ENCODE results near the gene GMDS. TPM values are rescaled to one million over a fixed set of nuclear protein-coding genes. Genes with fewer than 3 reads are reported as not detected.

Gene GMDS
- total and polyA plus RNA-seq, 2 of the 13 experiments (the other 11 are each of a cell fraction or from before 2014, with no cell fraction given) = 64.4 to 112 TPM

DNA sequence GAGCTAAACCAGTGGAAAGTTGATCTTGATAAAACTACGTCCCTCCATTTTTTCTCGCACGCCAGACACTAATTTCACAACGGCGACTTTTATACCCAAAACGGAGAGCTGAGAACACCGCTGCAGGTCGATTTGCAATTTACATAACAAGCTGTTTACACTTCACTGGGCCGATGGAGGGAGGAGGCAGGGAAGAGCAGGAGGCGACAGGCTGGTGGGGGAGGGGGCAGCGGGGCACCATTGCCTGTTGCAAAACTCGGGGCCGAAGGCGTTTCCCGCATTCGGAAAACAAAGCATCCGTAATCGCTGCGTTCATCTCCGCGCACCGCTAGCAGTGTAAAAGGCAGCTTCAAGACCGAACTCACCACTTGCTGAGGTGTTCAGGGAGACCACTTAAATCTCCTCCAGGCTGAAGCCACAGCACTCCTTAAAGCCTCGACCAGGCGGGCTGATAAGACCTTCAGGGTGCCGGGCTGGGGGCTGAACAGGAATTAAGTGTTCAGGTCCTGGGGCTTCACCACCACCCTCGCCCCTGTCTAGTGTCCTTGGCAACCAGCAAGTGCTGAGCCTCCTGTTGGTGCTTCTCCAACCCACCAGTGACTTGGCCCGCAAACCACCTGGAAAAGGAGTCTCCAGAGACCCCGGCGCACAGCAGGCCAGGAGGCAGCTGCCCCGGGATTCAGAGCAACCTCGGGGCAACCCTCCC is 637.7 kb downstream of the GMDS start (continued):
- TF ChIP-seq, protein P1, sequence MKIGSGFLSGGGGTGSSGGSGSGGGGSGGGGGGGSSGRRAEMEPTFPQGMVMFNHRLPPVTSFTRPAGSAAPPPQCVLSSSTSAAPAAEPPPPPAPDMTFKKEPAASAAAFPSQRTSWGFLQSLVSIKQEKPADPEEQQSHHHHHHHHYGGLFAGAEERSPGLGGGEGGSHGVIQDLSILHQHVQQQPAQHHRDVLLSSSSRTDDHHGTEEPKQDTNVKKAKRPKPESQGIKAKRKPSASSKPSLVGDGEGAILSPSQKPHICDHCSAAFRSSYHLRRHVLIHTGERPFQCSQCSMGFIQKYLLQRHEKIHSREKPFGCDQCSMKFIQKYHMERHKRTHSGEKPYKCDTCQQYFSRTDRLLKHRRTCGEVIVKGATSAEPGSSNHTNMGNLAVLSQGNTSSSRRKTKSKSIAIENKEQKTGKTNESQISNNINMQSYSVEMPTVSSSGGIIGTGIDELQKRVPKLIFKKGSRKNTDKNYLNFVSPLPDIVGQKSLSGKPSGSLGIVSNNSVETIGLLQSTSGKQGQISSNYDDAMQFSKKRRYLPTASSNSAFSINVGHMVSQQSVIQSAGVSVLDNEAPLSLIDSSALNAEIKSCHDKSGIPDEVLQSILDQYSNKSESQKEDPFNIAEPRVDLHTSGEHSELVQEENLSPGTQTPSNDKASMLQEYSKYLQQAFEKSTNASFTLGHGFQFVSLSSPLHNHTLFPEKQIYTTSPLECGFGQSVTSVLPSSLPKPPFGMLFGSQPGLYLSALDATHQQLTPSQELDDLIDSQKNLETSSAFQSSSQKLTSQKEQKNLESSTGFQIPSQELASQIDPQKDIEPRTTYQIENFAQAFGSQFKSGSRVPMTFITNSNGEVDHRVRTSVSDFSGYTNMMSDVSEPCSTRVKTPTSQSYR (CRISPR knock-in tag; IDR thresholded peaks at IDR 0.05; ENCODE audit: borderline replicate concordance) = peak; percentile 97
- TF ChIP-seq ZNF383 (CRISPR knock-in tag; IDR thresholded peaks at IDR 0.05; ENCODE audit: borderline replicate concordance) = 0 out of 2 replicates have a peak, but pooled peaks have one; percentile 26
- TF ChIP-seq RAD21 (CRISPR knock-in tag; IDR thresholded peaks at IDR 0.05) = no peak
- TF ChIP-seq, protein P2, sequence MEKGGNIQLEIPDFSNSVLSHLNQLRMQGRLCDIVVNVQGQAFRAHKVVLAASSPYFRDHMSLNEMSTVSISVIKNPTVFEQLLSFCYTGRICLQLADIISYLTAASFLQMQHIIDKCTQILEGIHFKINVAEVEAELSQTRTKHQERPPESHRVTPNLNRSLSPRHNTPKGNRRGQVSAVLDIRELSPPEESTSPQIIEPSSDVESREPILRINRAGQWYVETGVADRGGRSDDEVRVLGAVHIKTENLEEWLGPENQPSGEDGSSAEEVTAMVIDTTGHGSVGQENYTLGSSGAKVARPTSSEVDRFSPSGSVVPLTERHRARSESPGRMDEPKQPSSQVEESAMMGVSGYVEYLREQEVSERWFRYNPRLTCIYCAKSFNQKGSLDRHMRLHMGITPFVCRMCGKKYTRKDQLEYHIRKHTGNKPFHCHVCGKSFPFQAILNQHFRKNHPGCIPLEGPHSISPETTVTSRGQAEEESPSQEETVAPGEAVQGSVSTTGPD (CRISPR knock-in tag; IDR thresholded peaks at IDR 0.05) = no peak

DNA sequence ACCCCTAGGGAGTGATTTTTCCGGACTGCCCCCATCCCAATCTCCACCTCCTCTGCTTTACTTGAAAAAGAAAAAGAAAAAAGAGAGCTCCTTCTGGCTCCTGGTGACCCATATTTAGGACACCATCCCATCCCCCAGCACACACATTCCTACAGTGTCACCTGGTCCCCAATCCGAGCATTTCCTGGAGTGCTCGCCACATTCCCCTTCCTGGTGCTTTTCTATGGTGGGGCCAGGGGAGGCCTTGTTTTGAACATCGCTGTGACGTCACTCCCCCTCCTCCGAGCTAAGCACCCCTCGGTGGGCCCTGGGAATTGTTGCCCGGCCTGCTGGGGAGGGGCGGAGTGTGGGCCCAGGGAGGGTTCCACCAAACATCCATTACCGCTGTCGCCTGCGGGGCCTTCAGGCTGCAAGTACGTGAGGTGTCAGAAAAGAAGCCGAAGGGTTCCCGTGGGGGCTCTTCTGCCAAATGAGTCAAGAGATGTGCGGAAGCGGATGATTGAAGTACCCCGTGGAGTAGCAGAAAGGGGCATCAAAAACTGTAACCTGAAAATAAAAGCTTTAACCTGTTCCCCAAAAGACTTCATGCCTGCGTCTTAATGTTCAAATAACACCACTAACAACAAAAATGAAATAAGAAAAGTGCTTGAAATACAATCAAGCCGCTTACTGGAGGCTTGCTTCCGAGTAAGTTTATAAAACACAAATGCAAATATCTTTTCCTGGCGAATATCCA is 638.5 kb downstream of the GMDS start:
- Histone ChIP-seq H3K79me2 (ENCODE audit: insufficient read depth, low read length) (no peaks in the 10 kb centered on the region), H3K4me1 (ENCODE audit: insufficient read depth, low read length) (peaks cover 50% of the 10 kb centered on the region), H3K36me3 (replicated peaks in 1 of 2; ENCODE audit: control insufficient read depth in 1 of 2, insufficient read depth in 2 of 2, low read length in 2 of 2) (no peaks in the 10 kb centered on the region), H3K27me3 (ENCODE audit: control insufficient read depth in 1 of 2, insufficient read depth in 2 of 2, low read length in 2 of 2) (peaks cover 32 to 76% of the 10 kb centered on the region in 2 experiments), H3K27ac (ENCODE audit: extremely low read length, insufficient read depth, low read length) (no peak overlapping the region), H3K9ac (ENCODE audit: insufficient read depth, low read depth, low read length) (no peak overlapping the region), H2AFZ (ENCODE audit: low read length) (no peak overlapping the region), H3K4me2 (ENCODE audit: low read depth, low read length) (peak overlapping the region; percentile 94), H3K4me3 (replicated peaks in 1 of 3; ENCODE audit: insufficient read depth in 1 of 3, low read depth in 2 of 3, low read length in 3 of 3) (peak overlapping the region; percentile 18 to 73 (median 34)), H3K9me3 (ENCODE audit: low read length) (no peaks in the 10 kb centered on the region), H4K20me1 (ENCODE audit: insufficient read depth, low read length) (peaks cover 11% of the 10 kb centered on the region; the same call in 1 of the 2 replicates)
- POLR2A ChIA-PET = no interaction called here
- in situ Hi-C loops (cut with HindIII; ENCODE audit: extremely low pct_ligation_motif_present, low pct_unique_long_range_greater_than_20kb) (loop anchor here (5.0 kb wide), 1 partner anchor 500 kb away; no protein-coding TSS in a partner anchor), intact Hi-C loops (cut with micrococcal nuclease; ENCODE audit: unreplicated experiment) (no loop called here)
- no peak for ATAC-seq
- CTCF ChIA-PET (ENCODE audit: low intra/inter-chr PET ratio, low total read pairs) = no interaction called here
- no TSS peak for BruUV-seq (replicated peaks)
- WGBS (ENCODE audit: low lambda C conversion rate) = 9% methylated on average over 22 of the region's 22 CpGs
- no peak for FAIRE-seq
- no peak for DNase-seq (ENCODE audit: low spot score)
- TF ChIP-seq ZNF777 (CRISPR knock-in tag; IDR thresholded peaks at IDR 0.05) (no peak), ZNF251 (CRISPR knock-in tag; IDR thresholded peaks at IDR 0.05) (no peak), ZBTB7A (CRISPR knock-in tag; IDR thresholded peaks at IDR 0.05) (no peak), ZKSCAN1 (IDR thresholded peaks at IDR 0.05; ENCODE audit: low read length) (no peak), ZNF839 (CRISPR knock-in tag; IDR thresholded peaks at IDR 0.05; ENCODE audit: borderline replicate concordance) (no peak), SMAD3 (CRISPR knock-in tag; IDR thresholded peaks at IDR 0.05) (no peak), HOXD1 (CRISPR knock-in tag; IDR thresholded peaks at IDR 0.05) (no peak), ATF7 (IDR thresholded peaks at IDR 0.05) (peak; percentile 83), ATF7 (CRISPR knock-in tag; IDR thresholded peaks at IDR 0.05) (no peak)
- TF ChIP-seq, protein P3, sequence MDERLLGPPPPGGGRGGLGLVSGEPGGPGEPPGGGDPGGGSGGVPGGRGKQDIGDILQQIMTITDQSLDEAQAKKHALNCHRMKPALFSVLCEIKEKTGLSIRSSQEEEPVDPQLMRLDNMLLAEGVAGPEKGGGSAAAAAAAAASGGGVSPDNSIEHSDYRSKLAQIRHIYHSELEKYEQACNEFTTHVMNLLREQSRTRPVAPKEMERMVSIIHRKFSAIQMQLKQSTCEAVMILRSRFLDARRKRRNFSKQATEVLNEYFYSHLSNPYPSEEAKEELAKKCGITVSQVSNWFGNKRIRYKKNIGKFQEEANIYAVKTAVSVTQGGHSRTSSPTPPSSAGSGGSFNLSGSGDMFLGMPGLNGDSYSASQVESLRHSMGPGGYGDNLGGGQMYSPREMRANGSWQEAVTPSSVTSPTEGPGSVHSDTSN (CRISPR knock-in tag; IDR thresholded peaks at IDR 0.05) = no peak
- TF ChIP-seq, protein P4, sequence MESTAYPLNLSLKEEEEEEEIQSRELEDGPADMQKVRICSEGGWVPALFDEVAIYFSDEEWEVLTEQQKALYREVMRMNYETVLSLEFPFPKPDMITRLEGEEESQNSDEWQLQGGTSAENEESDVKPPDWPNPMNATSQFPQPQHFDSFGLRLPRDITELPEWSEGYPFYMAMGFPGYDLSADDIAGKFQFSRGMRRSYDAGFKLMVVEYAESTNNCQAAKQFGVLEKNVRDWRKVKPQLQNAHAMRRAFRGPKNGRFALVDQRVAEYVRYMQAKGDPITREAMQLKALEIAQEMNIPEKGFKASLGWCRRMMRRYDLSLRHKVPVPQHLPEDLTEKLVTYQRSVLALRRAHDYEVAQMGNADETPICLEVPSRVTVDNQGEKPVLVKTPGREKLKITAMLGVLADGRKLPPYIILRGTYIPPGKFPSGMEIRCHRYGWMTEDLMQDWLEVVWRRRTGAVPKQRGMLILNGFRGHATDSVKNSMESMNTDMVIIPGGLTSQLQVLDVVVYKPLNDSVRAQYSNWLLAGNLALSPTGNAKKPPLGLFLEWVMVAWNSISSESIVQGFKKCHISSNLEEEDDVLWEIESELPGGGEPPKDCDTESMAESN (CRISPR knock-in tag; conservative IDR thresholded peaks at IDR 0.05) = 0 out of 2 replicates have a peak, but pooled peaks have one; percentile 13
